AG09309 (cell line): Measurements from ENCODE around the gene SLC18B1.

Source experiments
- DNase-seq: peaks from one replicate; pipeline ENCODE4 v3.0.0-alpha.2; 2010; ENCODE audit warnings: low read depth
- H3K4me3 ChIP-seq: 2 replicates; pipeline ENCODE4 v1.5.1; 2011; ENCODE audit warnings: mild to moderate bottlenecking, low read depth, low read length, moderate library complexity; ENCODE audit not compliant: control insufficient read depth
- CTCF ChIP-seq: IDR thresholded peaks from 2 replicates; pipeline ENCODE4 v1.5.1; 2011; ENCODE audit warnings: mild to moderate bottlenecking, low read depth, low read length, inconsistent platforms; ENCODE audit not compliant: insufficient read depth, control insufficient read depth; ENCODE audit errors: missing control alignments

SLC18B1 gene

GRCh38 chr6:132813173-132813856, 14.9 kb upstream of the SLC18B1 start:
- DNase-seq, result no peak
- no peak for TF ChIP-seq CTCF
- H3K4me3 ChIP-seq, result peak overlapping the region; percentile 73

GRCh38 chr6:132812756-132813172, 14.3 kb upstream of the SLC18B1 start:
- TF ChIP-seq CTCF, result no peak
- DNase-seq, result no peak
- H3K4me3 ChIP-seq, result peak overlapping the region; percentile 73

GRCh38 chr6:132812255-132812732, 13.9 kb upstream of the SLC18B1 start:
- H3K4me3 ChIP-seq, result peak overlapping the region; percentile 73

GRCh38 chr6:132811276-132811675, 12.8 kb upstream of the SLC18B1 start:
- DNase-seq, result no peak
- TF ChIP-seq CTCF, result no peak
- no peak overlapping the region for H3K4me3 ChIP-seq

More at GRCh38 chr6:132812255-132812732, 13.9 kb upstream of the SLC18B1 start:
- no peak for TF ChIP-seq CTCF
- DNase-seq, result peak; percentile 29

- no peak for DNase-seq
- no peak for TF ChIP-seq CTCF
- H3K4me3 ChIP-seq, result no peak overlapping the region
Measured at GRCh38 chr6:132805548-132805947, 7.1 kb upstream of the SLC18B1 start.

- no peak for TF ChIP-seq CTCF
- no peak for DNase-seq
Measured at GRCh38 chr6:132804251-132804650, 5.8 kb upstream of the SLC18B1 start.

More at GRCh38 chr6:132804251-132804650, 5.8 kb upstream of the SLC18B1 start:
- no peak overlapping the region for H3K4me3 ChIP-seq
